GM12875 (cell line): ENCODE results near the gene THEMIS2.

Source experiments
- H3K4me3 ChIP-seq: one replicate; pipeline ENCODE4 v1.5.1; 2011; ENCODE audit warnings: low read depth, low read length, control low read depth
- CTCF ChIP-seq: IDR thresholded peaks from 2 replicates; pipeline ENCODE4 v1.5.1; 2011; ENCODE audit warnings: low read depth, mild to moderate bottlenecking, control low read depth, inconsistent platforms, low read length, moderate library complexity, borderline replicate concordance; ENCODE audit not compliant: insufficient read depth

THEMIS2 gene

GRCh38 chr1:27882543-27882903, 10.2 kb downstream of the THEMIS2 start:
- no peak overlapping the region for H3K4me3 ChIP-seq
- TF ChIP-seq CTCF, result no peak

- TF ChIP-seq CTCF, result no peak
- H3K4me3 ChIP-seq, result no peak overlapping the region
Observed at GRCh38 chr1:27883536-27883935, 11.2 kb downstream of the THEMIS2 start.

- no peak overlapping the region for H3K4me3 ChIP-seq
- TF ChIP-seq CTCF, result no peak
Observed at GRCh38 chr1:27884006-27884954, 11.9 kb downstream of the THEMIS2 start.

- H3K4me3 ChIP-seq, result no peak overlapping the region
- TF ChIP-seq CTCF, result no peak
Observed at GRCh38 chr1:27885114-27885528, 12.8 kb downstream of the THEMIS2 start.

GRCh38 chr1:27885621-27886352, 13.4 kb downstream of the THEMIS2 start:
- no peak for TF ChIP-seq CTCF
- H3K4me3 ChIP-seq, result no peak overlapping the region

GRCh38 chr1:27886353-27886679, 14.0 kb downstream of the THEMIS2 start:
- no peak overlapping the region for H3K4me3 ChIP-seq
- TF ChIP-seq CTCF, result no peak

GRCh38 chr1:27886744-27887143, 14.4 kb downstream of the THEMIS2 start:
- H3K4me3 ChIP-seq, result no peak overlapping the region
- TF ChIP-seq CTCF, result no peak
